A549 (cell line): Measurements from ENCODE around the gene PPIE. TPM values are rescaled to one million over a fixed set of nuclear protein-coding genes. Genes with fewer than 3 reads are reported as not detected.

Source experiments
- ATAC-seq, 2 experiments: fragments of 200-7000 bp in 1 of 2; fragments of >200 bp in 1 of 2; cut with Nextera tagmentation in 1 of 2; cut with Tn5 transposase in 1 of 2; 3 replicates each; pipeline versions ENCODE4 v1.8.0 to v1.9.1; 2018 to 2020; ENCODE audit warnings: mild to moderate bottlenecking in 1 of 2, moderate library complexity in 1 of 2
- CTCF ChIA-PET: fragments of 300-600 bp; sonication (Branson Sonifier 250); formaldehyde crosslinking; extraction: SDS; loops from one replicate; lab custom pipeline; 2021; ENCODE audit warnings: antibody characterized with exemption, inconsistent platforms; lab: Yijun Ruan, JAX
- POLR2A ChIA-PET: fragments of 350-600 bp; formaldehyde crosslinking; extraction: SDS; loops from one replicate; lab custom pipeline; 2021; ENCODE audit warnings: antibody characterized with exemption, inconsistent platforms; lab: Yijun Ruan, JAX
- DNase-seq, 2 experiments: peaks; one replicate each; pipeline versions ENCODE4 v3.0.0 to v3.0.0-alpha.2; 2011 to 2016; ENCODE audit warnings: low read depth in 1 of 2, low spot score in 1 of 2
- FAIRE-seq: peaks from 2 replicates; lab custom pipeline; 2011; peaks lifted over from hg19 to GRCh38; lab: Jason Lieb, UNC
- H3K27ac ChIP-seq, 2 experiments: fragments of >200 bp; sonication (Bioruptor Twin); formaldehyde crosslinking; 3 replicates each; pipeline ENCODE4 v1.5.1; 2016 to 2017
- H3K4me1 ChIP-seq: fragments of >200 bp; sonication (Bioruptor Twin); formaldehyde crosslinking; 3 replicates; pipeline ENCODE4 v1.6.1; 2016
- H3K4me2 ChIP-seq: fragments of >200 bp; sonication (Bioruptor Twin); formaldehyde crosslinking; 3 replicates; pipeline ENCODE4 v1.6.1; 2016
- H3K4me3 ChIP-seq: fragments of >200 bp; sonication (Bioruptor Twin); formaldehyde crosslinking; 3 replicates; pipeline ENCODE4 v1.5.1; 2016
- H3K9me3 ChIP-seq: fragments of >200 bp; sonication (Bioruptor Twin); formaldehyde crosslinking; 3 replicates; pipeline ENCODE4 v1.6.1; 2016
- BHLHE40 ChIP-seq: IDR thresholded peaks from 2 replicates; pipeline ENCODE4 v1.6.1; 2012; ENCODE audit warnings: low read depth, low read length, inconsistent platforms
- CBX2 ChIP-seq: fragments of 200-600 bp; sonication (generic); IDR thresholded peaks from 2 replicates; pipeline ENCODE4 v1.6.1; 2016; ENCODE audit warnings: low read depth, mild to moderate bottlenecking, borderline replicate concordance
- EHF ChIP-seq: fragments of 250-450 bp; sonication (Bioruptor Pico); IDR thresholded peaks from 2 replicates; pipeline ENCODE4 v1.5.0; 2020; ENCODE audit warnings: mild to moderate bottlenecking
- HOXB13 ChIP-seq: fragments of 250-450 bp; sonication (Bioruptor Pico); IDR thresholded peaks from 2 replicates; pipeline ENCODE4 v1.5.0; 2020; ENCODE audit warnings: low read depth, mild to moderate bottlenecking, moderate library complexity
- HOXB5 ChIP-seq: fragments of 250-450 bp; sonication (Bioruptor Pico); IDR thresholded peaks from 2 replicates; pipeline ENCODE4 v1.5.0; 2020; ENCODE audit warnings: mild to moderate bottlenecking, moderate library complexity
- JUNB ChIP-seq: fragments of >200 bp; sonication (Bioruptor Twin); formaldehyde crosslinking; IDR thresholded peaks from 2 replicates; pipeline ENCODE4 v1.6.1; 2016
- KDM1A ChIP-seq: fragments of 200-600 bp; sonication (generic); IDR thresholded peaks from 2 replicates; pipeline ENCODE4 v1.6.1; 2016; ENCODE audit warnings: low read depth, mild to moderate bottlenecking
- MAZ ChIP-seq: fragments of 150-350 bp; IDR thresholded peaks from 2 replicates; pipeline ENCODE4 v1.6.1; 2014; ENCODE audit warnings: antibody characterized with exemption, low read depth, low read length, borderline replicate concordance
- RCOR1 ChIP-seq: fragments of 150-350 bp; IDR thresholded peaks from 2 replicates; pipeline ENCODE4 v1.6.1; 2014; ENCODE audit warnings: antibody characterized with exemption, low read length, low read depth
- RNF2 ChIP-seq: fragments of 200-600 bp; sonication (generic); IDR thresholded peaks from 2 replicates; pipeline ENCODE4 v1.6.1; 2016; ENCODE audit warnings: low read depth, mild to moderate bottlenecking, antibody characterized with exemption, moderate library complexity, borderline replicate concordance
- SMC3 ChIP-seq: fragments of >200 bp; sonication (Bioruptor Twin); formaldehyde crosslinking; IDR thresholded peaks from 3 replicates; pipeline ENCODE4 v1.6.1; 2018; ENCODE audit warnings: inconsistent platforms
- SREBF2 ChIP-seq: fragments of 450-650 bp; IDR thresholded peaks from 2 replicates; pipeline ENCODE4 v1.6.1; 2014; ENCODE audit warnings: mild to moderate bottlenecking, moderate library complexity
- TFCP2L1 ChIP-seq: fragments of 250-450 bp; sonication (Bioruptor Pico); IDR thresholded peaks from 2 replicates; pipeline ENCODE4 v1.5.0; 2021; ENCODE audit warnings: mild to moderate bottlenecking
- ZSCAN20 ChIP-seq: fragments of 250-450 bp; sonication (Bioruptor Pico); IDR thresholded peaks from 2 replicates; pipeline ENCODE4 v1.8.0; 2022; ENCODE audit warnings: mild to moderate bottlenecking, moderate library complexity
- WGBS: methylation state at CpG from one replicate; pipeline ENCODE4 v1.1.6; 2017; ENCODE audit errors: missing lambda C conversion rate; 5-methylcytosine and 5-hydroxymethylcytosine counted together
- polyA plus RNA-seq, 4 experiments: library from polyadenylated mRNA; depleted of rRNA in 3 of 4; stranded (reverse); fragments of >200 nt; fragmentation: RNase III in 1 of 4; extraction: RNeasy Plus Mini Kit Qiagen cat#74134 plus additional on column Dnase treatment in 1 of 4; gene quantifications; 2 replicates in 3 of 4; 3 replicates in 1 of 4; pipeline ENCODE4 v1.2.3, GENCODE V29; 2011 to 2017
- TF ChIP-seq, protein P1 (sequence below): IDR thresholded peaks from 2 replicates; pipeline ENCODE4 v1.6.1; 2012
- TF ChIP-seq, protein P2 (sequence below): fragments of 250-450 bp; sonication (Bioruptor Pico); IDR thresholded peaks from 2 replicates; pipeline ENCODE4 v1.5.0; 2020; ENCODE audit warnings: low read depth, mild to moderate bottlenecking, moderate library complexity
- TF ChIP-seq, protein P3 (sequence below): fragments of 450-650 bp; IDR thresholded peaks from 2 replicates; pipeline ENCODE4 v1.6.1; 2014; ENCODE audit warnings: antibody characterized with exemption
- TF ChIP-seq, protein P4 (sequence below): fragments of 250-450 bp; sonication (Bioruptor Pico); IDR thresholded peaks from 2 replicates; pipeline ENCODE4 v1.5.0; 2021; ENCODE audit warnings: mild to moderate bottlenecking, moderate library complexity, borderline replicate concordance
- TF ChIP-seq, protein P5 (sequence below): IDR thresholded peaks from 2 replicates; pipeline ENCODE4 v1.6.1; 2012
- TF ChIP-seq, protein P6 (sequence below): fragments of 200-600 bp; sonication (generic); IDR thresholded peaks from 2 replicates; pipeline ENCODE4 v1.6.1; 2016; ENCODE audit warnings: antibody characterized with exemption, mild to moderate bottlenecking, moderate library complexity

The PPIE gene
- polyA plus RNA-seq, 2 of the 4 experiments (the other 2 are of a cell fraction) = 46.6 to 75.6 TPM

DNA sequence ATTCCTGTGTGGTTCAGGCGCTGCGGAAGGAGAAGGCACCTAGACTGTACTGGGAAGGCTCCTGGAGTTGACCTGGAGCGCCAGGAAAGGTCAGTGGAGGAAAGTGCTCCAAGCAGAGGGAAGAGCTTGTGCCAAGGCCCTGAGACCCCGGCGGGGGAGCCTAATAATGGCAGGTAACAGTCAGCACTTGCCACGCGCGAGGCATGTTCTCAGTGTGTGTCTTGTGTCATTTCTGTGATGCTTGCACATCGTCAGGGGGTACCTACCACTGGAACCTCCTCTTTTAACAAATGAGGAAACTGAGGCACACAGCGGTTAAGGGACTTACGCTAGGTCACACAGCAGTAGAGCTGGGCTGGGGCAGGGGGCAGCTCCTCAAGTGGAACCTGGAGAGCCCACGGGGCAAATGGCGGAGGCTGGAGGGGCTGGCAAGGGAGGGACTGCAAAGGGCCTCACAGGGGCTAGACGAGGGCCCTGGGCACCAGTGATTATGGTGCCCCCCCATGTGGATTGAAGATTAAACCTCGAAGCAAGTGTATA lies 51.0 kb downstream of the PPIE start:
- no peak for FAIRE-seq
- POLR2A ChIA-PET = no interaction called here
- no peak for ATAC-seq
- TF ChIP-seq HOXB13 (no peak), RNF2 (no peak), SREBF2 (no peak), MAZ (no peak), RCOR1 (no peak), EHF (no peak), SMC3 (no peak), KDM1A (no peak), HOXB5 (CRISPR knock-in tag) (no peak), ZSCAN20 (CRISPR knock-in tag) (no peak), CBX2 (no peak), JUNB (no peak), BHLHE40 (no peak), TFCP2L1 (CRISPR knock-in tag) (no peak)
- TF ChIP-seq, protein P1, sequence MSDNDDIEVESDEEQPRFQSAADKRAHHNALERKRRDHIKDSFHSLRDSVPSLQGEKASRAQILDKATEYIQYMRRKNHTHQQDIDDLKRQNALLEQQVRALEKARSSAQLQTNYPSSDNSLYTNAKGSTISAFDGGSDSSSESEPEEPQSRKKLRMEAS = no peak
- TF ChIP-seq, protein P2, sequence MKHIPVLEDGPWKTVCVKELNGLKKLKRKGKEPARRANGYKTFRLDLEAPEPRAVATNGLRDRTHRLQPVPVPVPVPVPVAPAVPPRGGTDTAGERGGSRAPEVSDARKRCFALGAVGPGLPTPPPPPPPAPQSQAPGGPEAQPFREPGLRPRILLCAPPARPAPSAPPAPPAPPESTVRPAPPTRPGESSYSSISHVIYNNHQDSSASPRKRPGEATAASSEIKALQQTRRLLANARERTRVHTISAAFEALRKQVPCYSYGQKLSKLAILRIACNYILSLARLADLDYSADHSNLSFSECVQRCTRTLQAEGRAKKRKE (CRISPR knock-in tag) = no peak
- TF ChIP-seq, protein P3, sequence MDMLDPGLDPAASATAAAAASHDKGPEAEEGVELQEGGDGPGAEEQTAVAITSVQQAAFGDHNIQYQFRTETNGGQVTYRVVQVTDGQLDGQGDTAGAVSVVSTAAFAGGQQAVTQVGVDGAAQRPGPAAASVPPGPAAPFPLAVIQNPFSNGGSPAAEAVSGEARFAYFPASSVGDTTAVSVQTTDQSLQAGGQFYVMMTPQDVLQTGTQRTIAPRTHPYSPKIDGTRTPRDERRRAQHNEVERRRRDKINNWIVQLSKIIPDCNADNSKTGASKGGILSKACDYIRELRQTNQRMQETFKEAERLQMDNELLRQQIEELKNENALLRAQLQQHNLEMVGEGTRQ = no peak
- TF ChIP-seq, protein P4, sequence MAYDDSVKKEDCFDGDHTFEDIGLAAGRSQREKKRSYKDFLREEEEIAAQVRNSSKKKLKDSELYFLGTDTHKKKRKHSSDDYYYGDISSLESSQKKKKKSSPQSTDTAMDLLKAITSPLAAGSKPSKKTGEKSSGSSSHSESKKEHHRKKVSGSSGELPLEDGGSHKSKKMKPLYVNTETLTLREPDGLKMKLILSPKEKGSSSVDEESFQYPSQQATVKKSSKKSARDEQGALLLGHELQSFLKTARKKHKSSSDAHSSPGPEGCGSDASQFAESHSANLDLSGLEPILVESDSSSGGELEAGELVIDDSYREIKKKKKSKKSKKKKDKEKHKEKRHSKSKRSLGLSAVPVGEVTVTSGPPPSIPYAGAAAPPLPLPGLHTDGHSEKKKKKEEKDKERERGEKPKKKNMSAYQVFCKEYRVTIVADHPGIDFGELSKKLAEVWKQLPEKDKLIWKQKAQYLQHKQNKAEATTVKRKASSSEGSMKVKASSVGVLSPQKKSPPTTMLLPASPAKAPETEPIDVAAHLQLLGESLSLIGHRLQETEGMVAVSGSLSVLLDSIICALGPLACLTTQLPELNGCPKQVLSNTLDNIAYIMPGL (CRISPR knock-in tag) = no peak
- TF ChIP-seq, protein P5, sequence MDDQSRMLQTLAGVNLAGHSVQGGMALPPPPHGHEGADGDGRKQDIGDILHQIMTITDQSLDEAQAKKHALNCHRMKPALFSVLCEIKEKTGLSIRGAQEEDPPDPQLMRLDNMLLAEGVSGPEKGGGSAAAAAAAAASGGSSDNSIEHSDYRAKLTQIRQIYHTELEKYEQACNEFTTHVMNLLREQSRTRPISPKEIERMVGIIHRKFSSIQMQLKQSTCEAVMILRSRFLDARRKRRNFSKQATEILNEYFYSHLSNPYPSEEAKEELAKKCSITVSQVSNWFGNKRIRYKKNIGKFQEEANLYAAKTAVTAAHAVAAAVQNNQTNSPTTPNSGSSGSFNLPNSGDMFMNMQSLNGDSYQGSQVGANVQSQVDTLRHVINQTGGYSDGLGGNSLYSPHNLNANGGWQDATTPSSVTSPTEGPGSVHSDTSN = no peak
- TF ChIP-seq, protein P6, sequence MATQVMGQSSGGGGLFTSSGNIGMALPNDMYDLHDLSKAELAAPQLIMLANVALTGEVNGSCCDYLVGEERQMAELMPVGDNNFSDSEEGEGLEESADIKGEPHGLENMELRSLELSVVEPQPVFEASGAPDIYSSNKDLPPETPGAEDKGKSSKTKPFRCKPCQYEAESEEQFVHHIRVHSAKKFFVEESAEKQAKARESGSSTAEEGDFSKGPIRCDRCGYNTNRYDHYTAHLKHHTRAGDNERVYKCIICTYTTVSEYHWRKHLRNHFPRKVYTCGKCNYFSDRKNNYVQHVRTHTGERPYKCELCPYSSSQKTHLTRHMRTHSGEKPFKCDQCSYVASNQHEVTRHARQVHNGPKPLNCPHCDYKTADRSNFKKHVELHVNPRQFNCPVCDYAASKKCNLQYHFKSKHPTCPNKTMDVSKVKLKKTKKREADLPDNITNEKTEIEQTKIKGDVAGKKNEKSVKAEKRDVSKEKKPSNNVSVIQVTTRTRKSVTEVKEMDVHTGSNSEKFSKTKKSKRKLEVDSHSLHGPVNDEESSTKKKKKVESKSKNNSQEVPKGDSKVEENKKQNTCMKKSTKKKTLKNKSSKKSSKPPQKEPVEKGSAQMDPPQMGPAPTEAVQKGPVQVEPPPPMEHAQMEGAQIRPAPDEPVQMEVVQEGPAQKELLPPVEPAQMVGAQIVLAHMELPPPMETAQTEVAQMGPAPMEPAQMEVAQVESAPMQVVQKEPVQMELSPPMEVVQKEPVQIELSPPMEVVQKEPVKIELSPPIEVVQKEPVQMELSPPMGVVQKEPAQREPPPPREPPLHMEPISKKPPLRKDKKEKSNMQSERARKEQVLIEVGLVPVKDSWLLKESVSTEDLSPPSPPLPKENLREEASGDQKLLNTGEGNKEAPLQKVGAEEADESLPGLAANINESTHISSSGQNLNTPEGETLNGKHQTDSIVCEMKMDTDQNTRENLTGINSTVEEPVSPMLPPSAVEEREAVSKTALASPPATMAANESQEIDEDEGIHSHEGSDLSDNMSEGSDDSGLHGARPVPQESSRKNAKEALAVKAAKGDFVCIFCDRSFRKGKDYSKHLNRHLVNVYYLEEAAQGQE = no peak
- Histone ChIP-seq H3K4me1 (peaks cover 5% of the 10 kb centered on the region; the same call in 1 of the 3 replicates), H3K27ac (peak overlapping the region; percentile 75 to 95; a peak in 5 of 6 replicates), H3K4me3 (peak overlapping the region; percentile 64), H3K4me2 (peak overlapping the region; percentile 89), H3K9me3 (no peaks in the 10 kb centered on the region)
- CTCF ChIA-PET = interaction anchor here (1.1 to 2.9 kb wide), 2 partner anchors 9 to 11 kb away, joined by 3 to 16 read pairs; no protein-coding TSS in a partner anchor
- 78% methylated on average over 10 of the region's 15 CpGs for WGBS
- DNase-seq = no peak
